Measurements from ENCODE around the gene VWC2L.

The VWC2L gene

DNA sequence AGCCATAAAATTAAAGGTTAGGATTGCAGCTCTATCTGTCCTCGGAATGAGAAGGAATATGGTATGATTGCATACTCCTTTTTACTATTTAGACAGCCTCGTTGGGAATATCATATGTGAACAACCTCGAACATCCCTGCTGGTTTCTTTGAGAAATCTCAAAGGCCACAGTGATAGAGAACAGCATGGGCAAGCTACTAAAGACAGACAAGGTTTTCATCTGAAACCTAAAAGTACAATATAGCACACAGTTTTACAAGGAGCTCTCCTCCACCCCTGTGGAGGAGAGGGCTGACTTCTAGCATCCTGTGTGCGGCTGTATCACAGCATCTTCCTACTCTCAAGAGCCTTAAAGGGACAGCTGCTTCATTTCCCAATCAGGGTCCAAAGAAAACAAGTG is 104.3 kb downstream of the VWC2L start:
- H3K9ac ChIP-seq = no peak overlapping the region
- no peak overlapping the region for H3K4me2 ChIP-seq
- H4K20me1 ChIP-seq = no peaks in the 10 kb centered on the region
- no peak overlapping the region for H3K27ac ChIP-seq
- no peaks in the 10 kb centered on the region for H3K9me3 ChIP-seq (replicated peaks in 1 of 11)
- no peaks in the 10 kb centered on the region for H3K27me3 ChIP-seq
- TF ChIP-seq Cebpa-rat (IDR thresholded peaks at IDR 0.05) = no peak
- no peaks in the 10 kb centered on the region for H3K36me3 ChIP-seq
- no peak overlapping the region for H3K4me3 ChIP-seq
- no peaks in the 10 kb centered on the region for H3K4me1 ChIP-seq

DNA sequence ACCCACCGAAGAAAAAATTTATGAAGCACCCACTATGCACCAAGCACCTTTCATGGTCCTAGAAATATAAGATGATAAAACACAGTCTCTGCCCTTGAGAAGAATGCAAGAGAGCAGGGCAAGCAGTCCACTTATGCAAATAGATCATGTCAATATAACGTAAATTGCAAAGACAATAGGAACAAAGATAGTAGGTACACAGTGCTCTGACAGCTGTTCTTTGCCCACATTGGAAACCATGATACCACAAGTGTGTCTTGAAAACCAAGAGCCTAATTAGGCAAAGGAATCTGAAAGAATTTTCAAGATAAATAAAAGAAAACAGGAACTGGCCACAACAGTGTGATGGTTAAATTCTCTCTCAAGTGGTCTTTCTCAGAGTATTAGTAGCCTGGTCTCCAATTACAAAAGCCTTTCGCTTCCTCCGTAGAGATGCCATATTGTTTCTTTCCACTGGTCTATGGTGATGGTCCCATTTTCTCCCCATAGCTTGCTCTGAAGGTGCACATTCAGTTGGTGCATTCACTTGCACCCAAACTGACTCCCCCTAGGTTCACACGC is 108.5 kb downstream of the VWC2L start:
- no peak overlapping the region for H3K4me2 ChIP-seq
- H3K9me3 ChIP-seq (replicated peaks in 1 of 11) = no peaks in the 10 kb centered on the region
- no peaks in the 10 kb centered on the region for H4K20me1 ChIP-seq
- H3K4me1 ChIP-seq = no peaks in the 10 kb centered on the region
- no peaks in the 10 kb centered on the region for H3K27me3 ChIP-seq
- H3K4me3 ChIP-seq = no peak overlapping the region
- TF ChIP-seq Cebpa-rat (IDR thresholded peaks at IDR 0.05) = no peak
- no peak overlapping the region for H3K9ac ChIP-seq
- no peaks in the 10 kb centered on the region for H3K36me3 ChIP-seq
- H3K27ac ChIP-seq = no peak overlapping the region

DNA sequence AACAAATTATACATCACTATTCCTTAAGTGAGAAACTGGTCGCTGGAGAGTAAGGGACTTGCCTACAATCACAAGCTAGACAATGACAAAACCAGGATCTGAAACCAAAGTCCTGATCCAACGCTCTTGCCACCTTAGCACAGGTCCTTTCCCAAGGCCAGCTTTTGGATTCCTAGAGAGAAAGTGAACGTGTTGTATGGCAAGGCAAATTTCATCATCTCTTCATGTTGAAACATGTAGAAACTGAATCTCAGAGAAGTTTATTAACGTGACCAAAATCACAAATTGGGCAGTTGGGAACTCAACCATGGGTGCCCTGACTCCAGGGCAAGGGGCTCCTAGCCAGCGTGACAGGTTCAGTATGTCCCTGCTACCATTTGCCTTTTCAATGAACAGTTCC is 118.2 kb downstream of the VWC2L start:
- Histone ChIP-seq H3K9me3 (replicated peaks in 1 of 11) (no peaks in the 10 kb centered on the region), H3K4me1 (no peaks in the 10 kb centered on the region), H3K4me3 (no peak overlapping the region), H3K27me3 (no peaks in the 10 kb centered on the region), H4K20me1 (no peaks in the 10 kb centered on the region), H3K9ac (no peak overlapping the region), H3K27ac (no peak overlapping the region), H3K36me3 (no peaks in the 10 kb centered on the region), H3K4me2 (no peak overlapping the region)
- TF ChIP-seq Cebpa-rat (IDR thresholded peaks at IDR 0.05) = no peak

DNA sequence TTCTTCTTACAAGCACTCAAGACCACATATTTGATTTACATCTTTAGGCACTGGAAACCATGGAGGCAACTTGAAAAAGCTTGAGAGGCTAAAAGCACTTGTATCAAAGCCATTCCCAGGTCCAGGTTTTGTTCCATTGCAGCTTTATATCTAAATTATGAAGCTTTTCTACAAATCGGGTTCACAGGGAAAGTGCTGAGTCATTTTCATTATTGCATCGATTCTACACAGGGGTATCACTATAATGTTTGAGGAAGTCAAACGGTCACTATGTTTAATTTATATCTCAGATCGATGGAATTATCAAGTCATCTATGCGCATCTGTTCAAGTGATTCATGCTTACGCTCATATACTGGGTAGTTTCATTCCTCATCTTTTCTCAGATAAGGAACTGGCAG is 118.7 kb downstream of the VWC2L start:
- Histone ChIP-seq H3K27ac (no peak overlapping the region), H3K4me1 (no peaks in the 10 kb centered on the region), H3K27me3 (no peaks in the 10 kb centered on the region), H4K20me1 (no peaks in the 10 kb centered on the region), H3K36me3 (no peaks in the 10 kb centered on the region), H3K9me3 (replicated peaks in 1 of 11) (no peaks in the 10 kb centered on the region), H3K9ac (no peak overlapping the region), H3K4me3 (no peak overlapping the region), H3K4me2 (no peak overlapping the region)
- TF ChIP-seq Cebpa-rat (IDR thresholded peaks at IDR 0.05) = no peak

DNA sequence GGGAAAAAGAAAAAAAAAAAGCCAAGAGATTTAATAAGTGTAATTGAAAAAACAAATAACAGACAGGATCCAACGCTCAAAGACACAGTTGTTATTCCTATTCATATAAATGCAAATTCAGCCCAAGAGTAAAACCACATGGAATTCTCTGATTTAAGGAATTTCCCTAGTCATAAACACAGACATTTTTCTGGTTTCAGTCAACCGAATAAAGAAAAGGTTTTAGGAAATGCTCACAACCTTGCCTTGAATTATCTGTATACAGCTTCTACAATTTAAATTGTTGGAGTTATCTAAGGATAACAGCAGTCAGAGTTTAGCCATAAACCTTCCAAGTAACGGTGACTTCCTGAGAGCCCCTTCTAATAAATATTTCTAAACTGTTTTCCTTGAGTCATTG is 122.7 kb downstream of the VWC2L start:
- no peak overlapping the region for H3K4me2 ChIP-seq
- no peaks in the 10 kb centered on the region for H3K9me3 ChIP-seq (replicated peaks in 1 of 11)
- no peaks in the 10 kb centered on the region for H4K20me1 ChIP-seq
- H3K27me3 ChIP-seq = no peaks in the 10 kb centered on the region
- H3K4me3 ChIP-seq = no peak overlapping the region
- no peak for TF ChIP-seq Cebpa-rat (IDR thresholded peaks at IDR 0.05)
- no peaks in the 10 kb centered on the region for H3K36me3 ChIP-seq
- no peak overlapping the region for H3K27ac ChIP-seq
- H3K9ac ChIP-seq = no peak overlapping the region
- no peaks in the 10 kb centered on the region for H3K4me1 ChIP-seq

DNA sequence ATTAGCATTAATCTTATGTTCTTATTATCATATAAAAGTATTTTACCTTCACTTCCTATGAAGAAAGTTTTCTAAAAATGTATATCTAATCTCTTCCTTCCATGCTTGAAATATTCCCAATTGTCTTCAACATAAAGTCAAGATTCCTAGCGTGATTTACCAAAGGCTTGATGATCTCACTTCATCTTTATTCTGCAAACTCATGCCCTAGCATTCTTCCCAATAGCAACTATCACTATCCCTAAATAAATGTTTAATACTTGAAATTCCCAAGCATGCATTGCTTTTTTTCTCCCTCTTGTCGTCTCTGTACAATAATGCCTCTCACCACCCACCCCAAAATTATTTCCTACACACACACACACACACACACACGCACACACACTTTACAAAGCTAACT is 125.8 kb downstream of the VWC2L start:
- H3K4me1 ChIP-seq = no peaks in the 10 kb centered on the region
- H3K4me3 ChIP-seq = no peak overlapping the region

DNA sequence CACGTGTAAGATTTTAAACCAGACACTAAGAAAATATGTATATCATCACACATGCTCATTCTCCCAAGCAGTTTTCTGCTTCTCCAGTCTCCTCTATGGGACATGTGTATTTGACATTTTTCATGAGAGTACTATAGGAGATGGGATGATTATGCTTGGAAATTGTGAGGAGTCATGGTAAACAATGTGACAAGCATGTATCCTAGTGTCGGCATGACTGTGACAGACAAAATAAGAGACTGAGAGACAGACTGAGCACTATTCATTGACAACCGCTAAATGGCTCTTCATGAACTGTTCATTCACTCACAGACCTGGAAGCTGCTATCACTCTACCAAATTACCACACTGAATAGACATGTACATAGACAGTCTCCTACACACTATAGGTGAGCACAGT is 127.1 kb downstream of the VWC2L start:
- H3K4me2 ChIP-seq = no peak overlapping the region
- no peaks in the 10 kb centered on the region for H4K20me1 ChIP-seq
- H3K9me3 ChIP-seq (replicated peaks in 1 of 11) = no peaks in the 10 kb centered on the region
- no peaks in the 10 kb centered on the region for H3K27me3 ChIP-seq
- H3K36me3 ChIP-seq = no peaks in the 10 kb centered on the region
- no peak overlapping the region for H3K9ac ChIP-seq
- no peaks in the 10 kb centered on the region for H3K4me1 ChIP-seq
- H3K4me3 ChIP-seq = no peak overlapping the region
- no peak for TF ChIP-seq Cebpa-rat (IDR thresholded peaks at IDR 0.05)
- H3K27ac ChIP-seq = no peak overlapping the region

More for the DNA sequence above, 125.8 kb downstream of the VWC2L start:
- Histone ChIP-seq H4K20me1 (no peaks in the 10 kb centered on the region), H3K4me2 (no peak overlapping the region), H3K9ac (no peak overlapping the region), H3K36me3 (no peaks in the 10 kb centered on the region), H3K27me3 (no peaks in the 10 kb centered on the region), H3K9me3 (replicated peaks in 1 of 11) (no peaks in the 10 kb centered on the region), H3K27ac (no peak overlapping the region)
- TF ChIP-seq Cebpa-rat (IDR thresholded peaks at IDR 0.05) = no peak

DNA sequence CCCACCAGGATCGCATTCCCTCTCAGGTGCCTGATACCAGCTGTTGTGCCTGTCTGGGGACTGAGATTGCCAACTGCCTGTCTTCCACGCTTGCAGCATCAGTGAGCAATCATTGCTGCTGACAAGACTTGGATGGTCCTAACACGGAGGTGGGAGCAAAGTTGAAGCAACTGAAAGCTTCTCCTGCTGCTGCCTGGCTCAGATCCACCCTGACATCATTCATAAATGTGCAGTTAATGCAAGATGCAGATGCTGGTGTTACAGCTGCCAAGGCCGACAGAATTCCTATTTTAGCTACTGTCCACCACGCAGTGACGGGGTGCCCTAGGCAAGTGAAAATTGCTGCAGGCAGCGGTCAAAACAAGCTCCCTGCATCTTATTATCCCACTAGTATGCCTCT is 131.4 kb downstream of the VWC2L start:
- Histone ChIP-seq H3K27ac (no peak overlapping the region), H3K4me2 (no peak overlapping the region), H3K4me3 (no peak overlapping the region)

DNA sequence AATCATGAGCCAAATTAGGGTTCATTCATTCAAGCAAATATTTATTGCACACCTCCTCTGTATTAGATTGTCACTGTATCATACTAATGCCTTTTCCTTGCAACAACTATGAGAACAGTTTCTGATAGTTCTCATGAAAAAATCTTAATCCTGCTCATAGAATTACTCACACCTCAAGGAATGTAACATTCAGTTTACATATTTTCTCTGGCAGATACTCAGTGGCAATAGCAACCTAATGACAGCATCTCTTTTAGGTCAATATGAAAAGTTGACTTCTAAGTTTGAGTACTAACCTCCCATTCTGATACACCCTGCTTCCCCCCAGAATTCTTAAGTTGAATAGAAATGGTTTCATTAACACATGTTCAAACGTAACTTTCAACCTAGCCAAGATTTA is 132.0 kb downstream of the VWC2L start:
- no peaks in the 10 kb centered on the region for H3K27me3 ChIP-seq
- H3K36me3 ChIP-seq = no peaks in the 10 kb centered on the region
- H3K9me3 ChIP-seq (replicated peaks in 1 of 11) = no peaks in the 10 kb centered on the region
- H3K9ac ChIP-seq = no peak overlapping the region
- no peak for TF ChIP-seq Cebpa-rat (IDR thresholded peaks at IDR 0.05)
- H3K27ac ChIP-seq = no peak overlapping the region
- no peak overlapping the region for H3K4me2 ChIP-seq
- H4K20me1 ChIP-seq = no peaks in the 10 kb centered on the region
- H3K4me3 ChIP-seq = no peak overlapping the region
- no peaks in the 10 kb centered on the region for H3K4me1 ChIP-seq

More for the DNA sequence above, 131.4 kb downstream of the VWC2L start:
- Histone ChIP-seq H3K27me3 (no peaks in the 10 kb centered on the region), H4K20me1 (no peaks in the 10 kb centered on the region), H3K36me3 (no peaks in the 10 kb centered on the region), H3K4me1 (no peaks in the 10 kb centered on the region), H3K9ac (no peak overlapping the region), H3K9me3 (replicated peaks in 1 of 11) (no peaks in the 10 kb centered on the region)
- TF ChIP-seq Cebpa-rat (IDR thresholded peaks at IDR 0.05) = no peak

DNA sequence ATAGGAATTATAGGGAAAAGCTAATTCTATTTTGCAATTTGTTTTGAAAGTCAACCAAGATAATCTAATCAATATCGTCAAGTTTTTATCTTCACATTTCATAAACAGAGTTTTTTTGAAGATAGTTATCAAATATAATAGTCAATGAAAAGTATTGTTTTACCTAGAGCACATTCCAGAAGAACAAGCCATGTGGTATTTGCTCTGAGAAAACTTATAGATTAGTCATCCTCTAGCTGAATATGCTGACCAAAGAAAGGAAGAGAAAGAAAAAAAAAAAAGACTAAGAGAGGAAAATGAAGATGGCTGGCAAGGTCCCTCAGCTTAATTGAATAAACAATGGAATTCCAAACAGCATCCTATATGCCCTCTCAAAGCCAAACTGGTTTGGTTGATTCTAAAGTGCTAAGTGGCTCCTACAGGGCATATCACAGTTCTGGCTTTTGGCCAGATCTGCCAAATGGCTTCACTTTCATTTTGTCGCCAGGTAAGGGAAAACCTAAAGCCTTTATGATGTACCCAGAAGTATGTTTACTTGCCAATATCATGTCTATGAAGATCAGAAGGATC is 132.6 kb downstream of the VWC2L start:
- Histone ChIP-seq H3K9ac (no peak overlapping the region), H3K27me3 (no peaks in the 10 kb centered on the region), H3K4me3 (no peak overlapping the region), H3K27ac (no peak overlapping the region), H3K4me1 (no peaks in the 10 kb centered on the region), H3K4me2 (no peak overlapping the region), H3K9me3 (replicated peaks in 1 of 11) (no peaks in the 10 kb centered on the region), H3K36me3 (no peaks in the 10 kb centered on the region), H4K20me1 (no peaks in the 10 kb centered on the region)
- TF ChIP-seq Cebpa-rat (IDR thresholded peaks at IDR 0.05) = no peak
